Fibroblast of mammary gland (primary cell): Measurements from ENCODE around the gene SH3BGRL3.

ENCODE experiments used
- DNase-seq: peaks from one replicate; pipeline ENCODE4 v3.0.0-alpha.2; 2010; ENCODE audit warnings: low read depth
- H3K4me3 ChIP-seq: 2 replicates; pipeline ENCODE4 v1.5.1; 2011; ENCODE audit warnings: low read depth, mild to moderate bottlenecking, low read length, moderate library complexity; ENCODE audit not compliant: control insufficient read depth
- TF ChIP-seq, protein P1 (sequence below): conservative IDR thresholded peaks from 2 replicates; pipeline ENCODE4 v1.5.1; 2011; ENCODE audit warnings: low read depth, low read length, inconsistent platforms; ENCODE audit not compliant: control insufficient read depth, insufficient read depth

The SH3BGRL3 gene

GRCh38 chr1:26314501-26314900, 34.6 kb downstream of the SH3BGRL3 start:
- no peak for DNase-seq
- TF ChIP-seq, protein P1, sequence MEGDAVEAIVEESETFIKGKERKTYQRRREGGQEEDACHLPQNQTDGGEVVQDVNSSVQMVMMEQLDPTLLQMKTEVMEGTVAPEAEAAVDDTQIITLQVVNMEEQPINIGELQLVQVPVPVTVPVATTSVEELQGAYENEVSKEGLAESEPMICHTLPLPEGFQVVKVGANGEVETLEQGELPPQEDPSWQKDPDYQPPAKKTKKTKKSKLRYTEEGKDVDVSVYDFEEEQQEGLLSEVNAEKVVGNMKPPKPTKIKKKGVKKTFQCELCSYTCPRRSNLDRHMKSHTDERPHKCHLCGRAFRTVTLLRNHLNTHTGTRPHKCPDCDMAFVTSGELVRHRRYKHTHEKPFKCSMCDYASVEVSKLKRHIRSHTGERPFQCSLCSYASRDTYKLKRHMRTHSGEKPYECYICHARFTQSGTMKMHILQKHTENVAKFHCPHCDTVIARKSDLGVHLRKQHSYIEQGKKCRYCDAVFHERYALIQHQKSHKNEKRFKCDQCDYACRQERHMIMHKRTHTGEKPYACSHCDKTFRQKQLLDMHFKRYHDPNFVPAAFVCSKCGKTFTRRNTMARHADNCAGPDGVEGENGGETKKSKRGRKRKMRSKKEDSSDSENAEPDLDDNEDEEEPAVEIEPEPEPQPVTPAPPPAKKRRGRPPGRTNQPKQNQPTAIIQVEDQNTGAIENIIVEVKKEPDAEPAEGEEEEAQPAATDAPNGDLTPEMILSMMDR = no peak
- no peak overlapping the region for H3K4me3 ChIP-seq

- TF ChIP-seq, protein P1 = no peak
- DNase-seq = no peak
- H3K4me3 ChIP-seq = no peak overlapping the region
Observed at GRCh38 chr1:26315874-26316850, 36.3 kb downstream of the SH3BGRL3 start.

GRCh38 chr1:26317146-26317545, 37.3 kb downstream of the SH3BGRL3 start:
- H3K4me3 ChIP-seq = no peak overlapping the region
- no peak for DNase-seq
- TF ChIP-seq, protein P1 = no peak

- no peak for DNase-seq
- no peak within 1 kb of the TSS for H3K4me3 ChIP-seq
- TF ChIP-seq, protein P1 = no peak
Observed at GRCh38 chr1:26317612-26318337, 37.9 kb downstream of the SH3BGRL3 start, which contains the start of gene CD52. Gene CD52, plus strand, starts transcription at chr1:26317958. Its CDS starts 60 bp downstream, at chr1:26318018.

- H3K4me3 ChIP-seq = no peak overlapping the region
- TF ChIP-seq, protein P1 = no peak
- DNase-seq = peak; percentile 19
Observed at GRCh38 chr1:26318338-26319064, 38.6 kb downstream of the SH3BGRL3 start.

- DNase-seq = no peak
- no peak overlapping the region for H3K4me3 ChIP-seq
- TF ChIP-seq, protein P1 = no peak
Observed at GRCh38 chr1:26320896-26321295, 41.0 kb downstream of the SH3BGRL3 start.
